Vagina (tissue), 2 donors: ENCODE data around the gene WDR82. TPM values are rescaled to one million over a fixed set of nuclear protein-coding genes. Genes with fewer than 3 reads are reported as not detected.

Experiments
- DNase-seq, 2 donors: peaks; one replicate each; pipeline ENCODE4 v3.0.0-alpha.2; 2017; ENCODE audit errors: extremely low spot score in 2 of 2
- H3K27ac ChIP-seq: fragments of 200-600 bp; sonication (generic); one replicate; pipeline ENCODE4 v1.5.1; 2019
- H3K27me3 ChIP-seq: fragments of 200-600 bp; sonication (generic); one replicate; pipeline ENCODE4 v1.5.1; 2019
- H3K36me3 ChIP-seq, 2 donors: fragments of 200-600 bp; sonication (generic); one replicate each; pipeline ENCODE4 v1.5.1; 2017 to 2019
- H3K4me1 ChIP-seq: fragments of 200-600 bp; sonication (generic); one replicate; pipeline ENCODE4 v1.5.1; 2019
- H3K4me3 ChIP-seq, 2 donors: fragments of 200-600 bp; sonication (generic); 1 replicate in 1 of 2; 2 replicates in 1 of 2; pipeline ENCODE4 v1.5.1; 2016 to 2019
- H3K9me3 ChIP-seq: fragments of 200-600 bp; sonication (generic); one replicate; pipeline ENCODE4 v1.5.1; 2019
- POLR2A ChIP-seq, 2 donors: fragments of 450-650 bp; IDR thresholded peaks; one replicate each; pipeline ENCODE4 v1.6.1; 2017; ENCODE audit warnings: antibody characterized with exemption in 2 of 2, mild to moderate bottlenecking in 2 of 2, moderate library complexity in 2 of 2
- POLR2AphosphoS5 ChIP-seq, 2 donors: sonication (generic); formaldehyde crosslinking; IDR thresholded peaks; one replicate each; pipeline ENCODE4 v1.9.0; 2017; ENCODE audit warnings: antibody characterized with exemption in 2 of 2, mild to moderate bottlenecking in 2 of 2, low read depth in 1 of 2; ENCODE audit not compliant: insufficient read depth in 1 of 2
- intact Hi-C: fragments of 100-400 bp; cut with DNase I; formaldehyde crosslinking; loops from one replicate; pipeline ENCODE4 v1.15.1; 2023
- total RNA-seq: library from RNA; depleted of rRNA; stranded (reverse); fragments of >200 nt; gene quantifications from one replicate; pipeline ENCODE4 v1.2.3, GENCODE V29; 2016
- TF ChIP-seq, protein P1 (sequence below), 3 experiments: fragments of 450-650 bp in 2 of 3; fragments of 200-600 bp in 1 of 3; sonication (generic) in 1 of 3; IDR thresholded peaks; one replicate each; pipeline ENCODE4 v1.5.1; 2017 to 2019; ENCODE audit warnings: antibody characterized with exemption in 3 of 3, mild to moderate bottlenecking in 2 of 3, moderate library complexity in 2 of 3

WDR82 gene
- total RNA-seq, 1 donor from 2014 or later: 44.4 TPM

DNA sequence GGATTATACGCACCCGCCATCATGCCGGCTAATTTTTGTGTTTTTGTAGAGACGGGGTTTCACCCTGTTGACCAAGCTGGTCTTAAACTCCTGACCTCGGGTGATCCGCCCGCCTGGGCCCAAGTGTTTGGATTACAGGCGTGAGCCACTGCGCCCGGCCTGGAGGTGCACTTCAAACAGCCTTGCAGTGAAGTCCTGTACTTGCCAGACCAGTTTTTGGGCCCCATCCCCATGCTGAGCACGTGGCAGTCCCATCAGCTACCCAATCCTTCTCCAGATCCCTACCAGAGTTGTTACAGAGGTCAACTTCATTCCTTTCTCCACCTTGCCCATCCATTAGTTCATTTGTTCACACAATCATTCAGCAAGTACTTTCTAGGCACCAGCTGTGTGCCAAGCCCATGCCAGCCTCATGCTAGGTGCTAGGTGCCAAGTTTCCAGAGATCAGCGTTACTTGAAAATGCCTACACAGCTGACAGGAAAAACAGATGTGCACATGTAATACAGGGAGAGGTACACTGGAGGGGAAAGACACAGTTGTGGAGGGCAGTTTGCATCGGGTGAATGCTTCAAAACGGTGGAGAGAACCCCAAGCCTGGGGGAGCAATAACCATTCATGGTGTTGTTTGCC, 39.9 kb upstream of the WDR82 start:
- Histone ChIP-seq H3K4me1 (peaks cover 13% of the 10 kb centered on the region), H3K9me3 (no peaks in the 10 kb centered on the region), H3K27me3 (no peaks in the 10 kb centered on the region), H3K4me3 (no peak overlapping the region), H3K36me3 (no peaks in the 10 kb centered on the region), H3K27ac (no peak overlapping the region)
- intact Hi-C loops: no loop called here
- DNase-seq: no peak
- TF ChIP-seq POLR2AphosphoS5 (IDR thresholded peaks at IDR 0.05; ENCODE audit: insufficient read depth in 1 of 2, low read depth in 1 of 2) (no peak), POLR2A (IDR thresholded peaks at IDR 0.05) (no peak)
- TF ChIP-seq, protein P1, sequence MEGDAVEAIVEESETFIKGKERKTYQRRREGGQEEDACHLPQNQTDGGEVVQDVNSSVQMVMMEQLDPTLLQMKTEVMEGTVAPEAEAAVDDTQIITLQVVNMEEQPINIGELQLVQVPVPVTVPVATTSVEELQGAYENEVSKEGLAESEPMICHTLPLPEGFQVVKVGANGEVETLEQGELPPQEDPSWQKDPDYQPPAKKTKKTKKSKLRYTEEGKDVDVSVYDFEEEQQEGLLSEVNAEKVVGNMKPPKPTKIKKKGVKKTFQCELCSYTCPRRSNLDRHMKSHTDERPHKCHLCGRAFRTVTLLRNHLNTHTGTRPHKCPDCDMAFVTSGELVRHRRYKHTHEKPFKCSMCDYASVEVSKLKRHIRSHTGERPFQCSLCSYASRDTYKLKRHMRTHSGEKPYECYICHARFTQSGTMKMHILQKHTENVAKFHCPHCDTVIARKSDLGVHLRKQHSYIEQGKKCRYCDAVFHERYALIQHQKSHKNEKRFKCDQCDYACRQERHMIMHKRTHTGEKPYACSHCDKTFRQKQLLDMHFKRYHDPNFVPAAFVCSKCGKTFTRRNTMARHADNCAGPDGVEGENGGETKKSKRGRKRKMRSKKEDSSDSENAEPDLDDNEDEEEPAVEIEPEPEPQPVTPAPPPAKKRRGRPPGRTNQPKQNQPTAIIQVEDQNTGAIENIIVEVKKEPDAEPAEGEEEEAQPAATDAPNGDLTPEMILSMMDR (IDR thresholded peaks at IDR 0.05): no peak

DNA sequence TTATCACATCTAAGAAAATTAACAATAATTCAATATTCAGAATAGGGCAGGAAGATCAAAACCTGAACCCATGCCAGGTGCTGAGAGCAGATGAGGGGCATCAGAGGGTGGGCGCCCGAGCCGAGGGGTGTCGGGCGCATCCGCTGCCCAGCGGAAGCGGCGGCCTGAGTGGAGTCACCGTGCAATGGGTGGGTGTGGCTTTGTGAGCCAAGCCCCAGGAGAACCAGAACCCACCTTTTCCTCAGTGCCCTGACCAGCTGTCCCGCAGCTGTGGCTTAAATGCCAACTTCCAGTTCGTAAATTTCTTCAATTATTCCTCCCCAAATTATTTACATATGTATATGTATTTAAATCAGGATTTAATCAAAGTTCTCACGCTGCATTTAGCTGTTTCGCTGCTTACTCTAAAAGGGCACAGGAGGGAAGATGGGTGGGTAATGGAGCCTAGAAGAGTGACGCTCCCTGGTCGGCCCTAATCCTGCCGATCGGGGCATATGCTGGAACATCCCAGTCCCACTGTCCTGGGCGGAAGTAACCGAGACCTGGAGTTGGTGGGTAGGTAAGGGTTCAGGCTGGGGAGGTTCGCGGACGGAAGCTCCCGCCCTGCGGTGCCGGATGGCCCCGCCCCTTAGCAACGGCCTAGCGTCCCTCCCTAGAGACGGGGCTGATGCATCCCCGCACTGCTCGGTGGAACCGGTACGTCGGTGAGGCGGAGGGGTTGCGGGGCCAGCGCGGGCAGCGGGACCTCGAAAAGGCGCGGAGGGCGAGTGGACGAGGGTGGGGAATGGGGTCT, 39.0 kb upstream of the WDR82 start:
- no peak overlapping the region for H3K27ac ChIP-seq
- H3K9me3 ChIP-seq: no peaks in the 10 kb centered on the region
- intact Hi-C loops: no loop called here
- peaks cover 13% of the 10 kb centered on the region for H3K4me1 ChIP-seq
- no peak for DNase-seq
- H3K4me3 ChIP-seq: peak overlapping the region; percentile 32 to 42
- TF ChIP-seq POLR2A (IDR thresholded peaks at IDR 0.05): no peak
- H3K27me3 ChIP-seq: no peaks in the 10 kb centered on the region
- H3K36me3 ChIP-seq: no peaks in the 10 kb centered on the region

DNA sequence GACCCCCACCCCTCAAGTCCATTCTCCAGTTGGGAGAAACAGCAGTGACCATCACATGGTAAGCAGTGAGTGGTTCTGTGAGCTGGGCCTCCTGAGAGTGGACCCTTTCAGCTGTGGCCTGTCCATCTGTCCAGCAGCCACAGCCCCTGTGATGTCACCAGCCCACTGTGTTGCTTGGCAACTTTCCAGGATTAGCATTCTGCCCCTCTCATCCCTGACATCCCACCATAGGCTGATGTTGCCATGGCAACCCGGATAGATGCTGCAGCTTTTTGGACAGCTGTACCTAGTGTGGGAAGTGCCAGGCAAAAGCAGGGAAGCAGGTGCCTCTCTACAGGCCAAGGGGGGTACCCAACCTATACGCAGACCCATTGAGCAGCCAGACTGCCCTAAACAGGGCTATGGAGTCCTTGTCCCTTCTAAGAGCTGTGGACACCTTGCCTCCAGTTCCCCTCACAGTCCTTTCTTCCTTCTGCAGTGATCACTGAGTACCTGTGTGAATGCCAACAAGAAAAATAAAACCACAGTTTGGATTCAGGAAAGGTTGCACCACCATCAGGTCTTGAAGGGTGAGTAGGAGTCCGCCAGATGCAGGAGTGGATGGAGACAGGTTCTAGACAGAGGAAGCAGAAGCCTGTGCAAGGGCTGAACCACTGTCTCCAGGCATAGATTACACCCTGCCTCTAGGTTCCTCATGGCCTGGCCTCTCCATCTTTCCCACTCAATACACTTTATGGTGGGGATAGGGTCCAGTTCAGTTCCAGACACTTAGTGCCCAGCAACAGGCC, 37.7 kb upstream of the WDR82 start, which contains the start of gene DNAH1:
Gene DNAH1 (plus strand): TSS at position 343 of the 788 bp plus-strand sequence. CDS start 6,124 bp downstream, outside the sequence.
- no peak within 1 kb of the TSS for H3K4me3 ChIP-seq
- no peak for DNase-seq
- no peaks in the 10 kb centered on the region for H3K27me3 ChIP-seq
- peaks cover 13% of the 10 kb centered on the region for H3K4me1 ChIP-seq
- no peak within 1 kb of the TSS for H3K27ac ChIP-seq
- TF ChIP-seq, protein P1 (IDR thresholded peaks at IDR 0.05): no peak
- TF ChIP-seq POLR2A (IDR thresholded peaks at IDR 0.05) (no peak), POLR2AphosphoS5 (IDR thresholded peaks at IDR 0.05; ENCODE audit: insufficient read depth in 1 of 2, low read depth in 1 of 2) (no peak)
- intact Hi-C loops: no loop called here
- no peaks in the 10 kb centered on the region for H3K9me3 ChIP-seq
- no peaks in the 10 kb centered on the region for H3K36me3 ChIP-seq

DNA sequence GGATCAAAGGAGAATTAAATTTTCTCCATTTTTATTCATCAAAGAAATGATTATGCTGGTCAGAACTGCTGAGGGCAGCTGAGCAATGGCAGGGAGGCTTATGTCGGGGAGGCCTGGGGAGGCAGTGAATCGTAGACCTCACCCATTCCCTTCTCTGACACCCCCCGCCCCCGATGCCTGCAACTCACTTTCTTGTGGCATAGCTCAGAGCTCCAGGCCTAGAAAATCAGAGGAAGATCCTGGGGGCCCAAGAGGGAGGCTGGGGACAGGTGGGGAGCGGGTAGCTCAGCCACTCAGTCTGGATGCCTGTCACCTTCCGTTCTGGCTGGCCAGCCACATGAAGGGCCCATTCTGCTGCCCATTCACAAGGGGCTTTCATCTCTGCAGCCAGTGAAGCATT, 36.6 kb upstream of the WDR82 start:
- Histone ChIP-seq H3K27ac (no peak overlapping the region), H3K36me3 (no peaks in the 10 kb centered on the region), H3K4me1 (peaks cover 13% of the 10 kb centered on the region), H3K27me3 (no peaks in the 10 kb centered on the region), H3K9me3 (no peaks in the 10 kb centered on the region), H3K4me3 (no peak overlapping the region)
- intact Hi-C loops: no loop called here
- no peak for TF ChIP-seq POLR2A (IDR thresholded peaks at IDR 0.05)
- TF ChIP-seq POLR2AphosphoS5 (IDR thresholded peaks at IDR 0.05; ENCODE audit: insufficient read depth in 1 of 2, low read depth in 1 of 2): no peak
- TF ChIP-seq, protein P1 (IDR thresholded peaks at IDR 0.05): no peak
- no peak for DNase-seq

DNA sequence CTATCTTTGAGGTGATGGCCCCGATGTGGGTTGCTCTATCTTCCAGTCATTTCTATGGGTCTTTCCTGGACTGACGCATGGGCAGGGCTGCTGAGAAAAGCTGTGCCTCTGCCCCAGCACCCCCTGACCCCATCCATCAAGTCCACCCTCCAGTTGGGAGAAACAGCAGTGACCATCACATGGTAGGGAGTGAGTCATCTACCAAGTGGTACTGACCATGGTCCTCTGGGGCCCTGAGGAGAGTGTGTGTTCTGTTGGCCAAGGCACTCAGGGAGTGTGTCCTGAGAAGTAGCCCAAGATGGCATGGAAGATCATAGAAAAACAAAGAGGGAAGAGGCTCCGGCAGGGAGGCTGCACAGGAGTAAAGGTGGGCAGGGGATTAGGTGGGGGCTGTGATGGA, 36.0 kb upstream of the WDR82 start:
- Histone ChIP-seq H3K36me3 (no peaks in the 10 kb centered on the region), H3K9me3 (no peaks in the 10 kb centered on the region), H3K4me1 (peaks cover 13% of the 10 kb centered on the region), H3K27ac (no peak overlapping the region), H3K27me3 (no peaks in the 10 kb centered on the region), H3K4me3 (no peak overlapping the region)
- intact Hi-C loops: no loop called here
- TF ChIP-seq POLR2AphosphoS5 (IDR thresholded peaks at IDR 0.05; ENCODE audit: insufficient read depth in 1 of 2, low read depth in 1 of 2): no peak
- TF ChIP-seq, protein P1 (IDR thresholded peaks at IDR 0.05): no peak
- no peak for TF ChIP-seq POLR2A (IDR thresholded peaks at IDR 0.05)
- no peak for DNase-seq
